Pancreas (tissue), 10 donors: ENCODE measurements around the gene STXBP2. TPM values are rescaled to one million over a fixed set of nuclear protein-coding genes. Genes with fewer than 3 reads are reported as not detected.

Source experiments
- ATAC-seq, 4 donors: fragments of 200-7000 bp; cut with Tn5 transposase; one replicate each; pipeline versions ENCODE4 v1.8.0 to v1.9.1; 2020; ENCODE audit warnings: mild to moderate bottlenecking in 4 of 4, moderate library complexity in 4 of 4
- DNase-seq, 6 donors: peaks; one replicate each; pipeline ENCODE4 v3.0.0-alpha.2; 2020
- FAIRE-seq: peaks from 2 replicates; lab custom pipeline; 2012; peaks lifted over from hg19 to GRCh38; lab: Jason Lieb, UNC
- H3K27ac ChIP-seq, 4 donors: fragments of 200-600 bp; sonication (generic); 1 replicate in 3 of 4; 2 replicates in 1 of 4; pipeline versions ENCODE4 v1.5.0 to v1.8.0; 2020
- H3K27me3 ChIP-seq, 4 donors: fragments of 200-600 bp; one replicate each; pipeline ENCODE4 v1.8.0; 2021
- H3K36me3 ChIP-seq, 3 donors: fragments of 200-600 bp; sonication (generic) in 1 of 3; one replicate each; pipeline versions ENCODE4 v1.5.0 to v1.8.0; 2020 to 2021
- H3K4me1 ChIP-seq, 3 donors: fragments of 200-600 bp; one replicate each; pipeline ENCODE4 v1.8.0; 2021
- H3K4me3 ChIP-seq, 4 donors: fragments of 200-600 bp; sonication (generic) in 2 of 4; one replicate each; pipeline versions ENCODE4 v1.5.0 to v1.8.0; 2020 to 2021
- H3K9me3 ChIP-seq, 4 donors: fragments of 200-600 bp; one replicate each; pipeline ENCODE4 v1.8.0; 2021
- CTCF ChIP-seq, 4 donors: fragments of 200-600 bp; sonication (generic) in 3 of 4; IDR thresholded peaks; one replicate each; pipeline versions ENCODE4 v1.5.0 to v1.8.0; 2021; ENCODE audit warnings: antibody characterized with exemption in 4 of 4
- WGBS, 2 donors: extraction: QIAGEN DNeasy Blood & Tissue Kit; methylation state at CpG; one replicate each; pipeline ENCODE4 v1.1.7; 2013; 5-methylcytosine and 5-hydroxymethylcytosine counted together
- intact Hi-C, 3 donors: fragments of 100-400 bp; cut with DNase I; formaldehyde crosslinking; loops; one replicate each; pipeline versions ENCODE4 v1.11.1 to v1.14.2; 2022
- polyA plus RNA-seq, 2 donors: library from polyadenylated mRNA; stranded (reverse); fragments of 200-250 nt; gene quantifications; one replicate each; pipeline ENCODE4 v1.2.3, GENCODE V29; 2013
- total RNA-seq, 6 donors: library from RNA; stranded (reverse); fragmentation: NEBNext Ultra II Directional in 4 of 6; extraction: Animal tissue kit (Norgen Biotek cat#: 25700) in 4 of 6; gene quantifications; one replicate each; pipeline versions ENCODE4 v1.2.1 to v1.2.4, GENCODE V29; 2021 to 2023
- donor health status: healthy with polysubstance abuse.
- donor health status: DM: no; HTN: no; CAD: no; lungs with moderate emphysema.
- donor health status: DM: no; HTN: no; CAD: no.
- donor health status: control.
- donor health status: control.
- donor health status: Bipolar disorder and iron deficiency.
- donor health status: DM: yes; HTN: yes; CAD: no.
- donor health status: DM: no; HTN: no; CAD: no.
- donor health status: DM: no; HTN: no; CAD: no.
- donor health status: DM: yes; HTN: yes; CAD: no.

The STXBP2 gene
- total and polyA plus RNA-seq, 8 donors, result 45.6 to 216 (median 80.4) TPM

DNA sequence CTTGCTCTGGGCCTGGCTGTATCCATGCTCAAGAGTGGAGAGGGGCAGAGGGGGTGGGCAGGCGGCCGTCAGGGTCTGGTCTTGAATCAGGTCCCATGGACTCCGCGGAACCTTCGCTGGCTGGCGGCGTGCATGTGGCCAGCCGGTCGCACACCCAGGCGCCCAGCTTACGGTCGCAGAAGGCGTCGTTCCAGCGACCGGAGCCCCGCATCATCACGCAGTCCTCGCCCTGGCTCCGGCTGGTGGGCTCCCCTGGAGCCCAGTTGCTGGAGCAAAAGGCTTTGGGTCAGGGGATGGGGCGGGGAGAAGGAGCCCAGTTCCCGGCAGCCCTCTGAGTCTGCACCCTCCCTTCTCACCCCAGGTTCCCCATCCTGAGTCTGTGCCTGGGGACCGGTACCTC lies 52.3 kb downstream of the STXBP2 start:
- TF ChIP-seq CTCF (IDR thresholded peaks at IDR 0.05), result no peak
- Histone ChIP-seq H3K27me3 (no peaks in the 10 kb centered on the region), H3K4me1 (no peaks in the 10 kb centered on the region), H3K9me3 (no peaks in the 10 kb centered on the region), H3K36me3 (peaks cover 0 to 3% (median 0%) of the 10 kb centered on the region in 3 donors), H3K27ac (no peak overlapping the region), H3K4me3 (no peak overlapping the region)
- DNase-seq (no peak), ATAC-seq (no peak), FAIRE-seq (no peak)
- 13 to 22% methylated on average over 12 to 23 of the region's 23 CpGs for WGBS, 2 donors
- intact Hi-C loops, result no loop called here

- no peak overlapping the region for H3K4me3 ChIP-seq
- DNase-seq (no peak), FAIRE-seq (no peak), ATAC-seq (no peak)
- H3K27me3 ChIP-seq, result no peaks in the 10 kb centered on the region
- no peak overlapping the region for H3K27ac ChIP-seq
- WGBS, 2 donors, result 73 to 79% methylated on average over 8 of the region's 8 CpGs
- no peaks in the 10 kb centered on the region for H3K4me1 ChIP-seq
- H3K36me3 ChIP-seq, result no peaks in the 10 kb centered on the region
- TF ChIP-seq CTCF (IDR thresholded peaks at IDR 0.05), result no peak
- intact Hi-C loops, result no loop called here
- H3K9me3 ChIP-seq, result no peaks in the 10 kb centered on the region
These were observed 53.9 kb downstream of the STXBP2 start for GRCh38 chr19:7690779-7691258.

GRCh38 chr19:7691497-7691896 lies 54.6 kb downstream of the STXBP2 start:
- TF ChIP-seq CTCF (IDR thresholded peaks at IDR 0.05), result no peak

GRCh38 chr19:7692417-7693088 lies 55.6 kb downstream of the STXBP2 start:
- Histone ChIP-seq H3K27me3 (no peaks in the 10 kb centered on the region), H3K9me3 (no peaks in the 10 kb centered on the region), H3K4me3 (no peak overlapping the region), H3K27ac (no peak overlapping the region), H3K4me1 (no peaks in the 10 kb centered on the region), H3K36me3 (no peaks in the 10 kb centered on the region)
- ATAC-seq (no peak), FAIRE-seq (no peak), DNase-seq (no peak)
- intact Hi-C loops, result no loop called here
- TF ChIP-seq CTCF (IDR thresholded peaks at IDR 0.05), result no peak
- WGBS, 2 donors, result 59 to 65% methylated on average over 13 of the region's 13 CpGs

More at GRCh38 chr19:7691497-7691896, 54.6 kb downstream of the STXBP2 start:
- H3K27me3 ChIP-seq, result no peaks in the 10 kb centered on the region
- ATAC-seq (no peak), FAIRE-seq (no peak), DNase-seq (no peak)
- H3K27ac ChIP-seq, result no peak overlapping the region
- H3K36me3 ChIP-seq, result no peaks in the 10 kb centered on the region
- intact Hi-C loops, result no loop called here
- no peak overlapping the region for H3K4me3 ChIP-seq
- H3K4me1 ChIP-seq, result no peaks in the 10 kb centered on the region
- no peaks in the 10 kb centered on the region for H3K9me3 ChIP-seq

DNA sequence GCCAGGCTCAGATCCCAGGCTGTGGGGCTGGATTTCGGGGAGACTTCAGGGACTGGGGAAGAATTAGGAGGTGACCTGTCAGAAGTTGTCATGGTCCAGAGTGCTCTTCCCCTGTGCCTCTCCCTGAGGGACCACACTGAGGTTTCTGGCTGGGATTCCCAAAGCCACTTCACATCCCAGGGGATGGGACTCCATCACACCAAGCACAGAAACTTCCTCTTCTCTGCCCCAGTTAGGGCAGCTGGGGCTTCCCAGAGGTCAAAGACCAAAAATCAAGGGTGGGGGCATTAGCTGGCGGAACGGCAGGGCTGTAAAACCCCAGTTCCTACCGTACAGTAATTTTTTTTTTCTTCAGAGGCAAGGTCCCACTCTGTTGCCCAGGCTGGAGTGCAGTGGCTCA lies 57.6 kb downstream of the STXBP2 start:
- no peak for ATAC-seq
- Histone ChIP-seq H3K36me3 (no peaks in the 10 kb centered on the region), H3K27ac (no peak overlapping the region), H3K4me1 (no peaks in the 10 kb centered on the region), H3K9me3 (no peaks in the 10 kb centered on the region), H3K4me3 (no peak overlapping the region), H3K27me3 (no peaks in the 10 kb centered on the region)
- intact Hi-C loops, result no loop called here
- no peak for DNase-seq
- no peak for FAIRE-seq
- TF ChIP-seq CTCF (IDR thresholded peaks at IDR 0.05), result no peak
- WGBS, 2 donors, result 41 to 46% methylated on average over 4 of the region's 4 CpGs
